ENCODE measurements around the gene WWC2.
"Not testable (repeated sequence)": the region's sequence is repeated elsewhere in the genome, so short reads cannot be mapped to it uniquely, and the experiment has no call there.

Gene WWC2

GRCh38 chr4:183144787-183145186 lies 45.7 kb downstream of the WWC2 start:
- no peak for DNase-seq

- no peak for DNase-seq
Measured at GRCh38 chr4:183145773-183146172, 46.7 kb downstream of the WWC2 start.

GRCh38 chr4:183146478-183146877 lies 47.4 kb downstream of the WWC2 start:
- DNase-seq: no peak

GRCh38 chr4:183147196-183147595 lies 48.1 kb downstream of the WWC2 start:
- no peak for DNase-seq

GRCh38 chr4:183147983-183148382 lies 48.9 kb downstream of the WWC2 start:
- no peak for DNase-seq

- no peak for DNase-seq
Measured at GRCh38 chr4:183149616-183150539, 50.8 kb downstream of the WWC2 start.

- not testable (repeated sequence) for DNase-seq
Measured at GRCh38 chr4:183150664-183151063, 51.6 kb downstream of the WWC2 start.

- DNase-seq: not testable (repeated sequence)
Measured at GRCh38 chr4:183152232-183152631, 53.2 kb downstream of the WWC2 start.

GRCh38 chr4:183153190-183153916 lies 54.3 kb downstream of the WWC2 start:
- DNase-seq: no peak

- DNase-seq: no peak
Measured at GRCh38 chr4:183154701-183155391, 55.8 kb downstream of the WWC2 start.

GRCh38 chr4:183155450-183156184 lies 56.6 kb downstream of the WWC2 start:
- DNase-seq: no peak

- no peak for DNase-seq
Measured at GRCh38 chr4:183157215-183157614, 58.2 kb downstream of the WWC2 start.

GRCh38 chr4:183158062-183158461 lies 59.0 kb downstream of the WWC2 start:
- DNase-seq: no peak

GRCh38 chr4:183161630-183162029 lies 62.6 kb downstream of the WWC2 start:
- no peak for DNase-seq

GRCh38 chr4:183163135-183163534 lies 64.1 kb downstream of the WWC2 start:
- no peak for DNase-seq

- no peak for DNase-seq
Measured at GRCh38 chr4:183164963-183165362, 65.9 kb downstream of the WWC2 start.

GRCh38 chr4:183165376-183165775 lies 66.3 kb downstream of the WWC2 start:
- DNase-seq: no peak

- DNase-seq: no peak
Measured at GRCh38 chr4:183170894-183171293, 71.8 kb downstream of the WWC2 start.

- DNase-seq: no peak
Measured at GRCh38 chr4:183171484-183172267, 72.6 kb downstream of the WWC2 start.

GRCh38 chr4:183172881-183173280 lies 73.8 kb downstream of the WWC2 start:
- DNase-seq: no peak

- DNase-seq: no peak
Measured at GRCh38 chr4:183173580-183174526, 74.8 kb downstream of the WWC2 start.

Measured in NCI-H1092 (cell line).